Hippocampal formation (tissue), 2 donors: ENCODE measurements around the gene NFATC3.
A peak's percentile ranks its signal among the peaks of the same experiment; 100 is the strongest.

Source experiments
- DNase-seq, 2 donors: peaks; one replicate each; lab custom pipeline; 2025; lab: John Stamatoyannopoulos, UW

The NFATC3 gene

GRCh38 chr16:68072038-68072695 lies 13.0 kb upstream of the NFATC3 start:
- DNase-seq, result no peak

- no peak for DNase-seq
These were observed 11.0 kb upstream of the NFATC3 start for GRCh38 chr16:68073902-68074760.

GRCh38 chr16:68074850-68075555 lies 10.2 kb upstream of the NFATC3 start:
- DNase-seq, result no peak

- no peak for DNase-seq
These were observed 9.2 kb upstream of the NFATC3 start for GRCh38 chr16:68075980-68076379.

- no peak for DNase-seq
These were observed 8.6 kb upstream of the NFATC3 start for GRCh38 chr16:68076560-68076959.

- no peak for DNase-seq
These were observed 7.1 kb upstream of the NFATC3 start for GRCh38 chr16:68077866-68078700.

- DNase-seq, result no peak
These were observed 6.3 kb upstream of the NFATC3 start for GRCh38 chr16:68078701-68079375.

GRCh38 chr16:68079376-68079625 lies 5.9 kb upstream of the NFATC3 start:
- DNase-seq, result no peak

GRCh38 chr16:68079626-68080344 lies 5.4 kb upstream of the NFATC3 start:
- peak in 1 of 2 donors; percentile 33 for DNase-seq

GRCh38 chr16:68081861-68082628 lies 3.1 kb upstream of the NFATC3 start:
- DNase-seq, result no peak

GRCh38 chr16:68082629-68083238 lies 2.4 kb upstream of the NFATC3 start:
- DNase-seq, result no peak

GRCh38 chr16:68083239-68083781 lies 1.9 kb upstream of the NFATC3 start:
- DNase-seq, result no peak

- no peak for DNase-seq
These were observed 1.2 kb upstream of the NFATC3 start for GRCh38 chr16:68083861-68084503.

- DNase-seq, result peak; percentile 91 to 95
These were observed 489 bp upstream of the NFATC3 start for GRCh38 chr16:68084504-68085258.

- DNase-seq, result no peak
These were observed 1.2 kb downstream of the NFATC3 start for GRCh38 chr16:68086336-68086841.

GRCh38 chr16:68086860-68087268 lies 1.7 kb downstream of the NFATC3 start:
- no peak for DNase-seq

- DNase-seq, result no peak
These were observed 2.5 kb downstream of the NFATC3 start for GRCh38 chr16:68087688-68088087.
